Ascending aorta (tissue), 2 donors: ENCODE measurements around the gene MYL3. TPM values are rescaled to one million over a fixed set of nuclear protein-coding genes. Genes with fewer than 3 reads are reported as not detected.

Source experiments
- DNase-seq, 2 donors: peaks; one replicate each; pipeline ENCODE4 v3.0.0-alpha.2; 2019; ENCODE audit warnings: low spot score in 2 of 2
- H3K27ac ChIP-seq, 2 donors: fragments of 200-600 bp; sonication (generic); one replicate each; pipeline ENCODE4 v1.5.1; 2016 to 2017; ENCODE audit warnings: mild to moderate bottlenecking in 1 of 2
- H3K27me3 ChIP-seq: fragments of 200-600 bp; sonication (generic); one replicate; pipeline ENCODE4 v1.5.1; 2017
- H3K36me3 ChIP-seq, 2 donors: fragments of 200-600 bp; sonication (generic); one replicate each; pipeline ENCODE4 v1.5.1; 2016
- H3K4me1 ChIP-seq, 2 donors: fragments of 200-600 bp; sonication (generic); one replicate each; pipeline ENCODE4 v1.5.1; 2016 to 2017; ENCODE audit warnings: mild to moderate bottlenecking in 1 of 2
- H3K4me3 ChIP-seq, 2 donors: fragments of 200-600 bp; sonication (generic); one replicate each; pipeline ENCODE4 v1.5.1; 2016 to 2017; ENCODE audit warnings: mild to moderate bottlenecking in 1 of 2
- H3K9me3 ChIP-seq, 2 donors: fragments of 200-600 bp; sonication (generic); one replicate each; pipeline ENCODE4 v1.5.1; 2016
- intact Hi-C: fragments of 100-400 bp; cut with DNase I; formaldehyde crosslinking; loops from one replicate; pipeline ENCODE4 v1.15.1; 2023
- total RNA-seq: library from RNA; depleted of rRNA; stranded (reverse); fragments of >200 nt; gene quantifications from one replicate; pipeline ENCODE4 v1.1.0, GENCODE V29; 2016
- TF ChIP-seq, protein P1 (sequence below), 3 experiments: fragments of 200-600 bp in 2 of 3; fragments of 450-650 bp in 1 of 3; sonication (generic) in 2 of 3; IDR thresholded peaks; one replicate each; pipeline ENCODE4 v1.5.1; 2016 to 2019; ENCODE audit warnings: antibody characterized with exemption in 3 of 3, mild to moderate bottlenecking in 1 of 3, moderate library complexity in 1 of 3

MYL3 gene
- total RNA-seq, 1 donor from 2014 or later = 3.6 TPM

DNA sequence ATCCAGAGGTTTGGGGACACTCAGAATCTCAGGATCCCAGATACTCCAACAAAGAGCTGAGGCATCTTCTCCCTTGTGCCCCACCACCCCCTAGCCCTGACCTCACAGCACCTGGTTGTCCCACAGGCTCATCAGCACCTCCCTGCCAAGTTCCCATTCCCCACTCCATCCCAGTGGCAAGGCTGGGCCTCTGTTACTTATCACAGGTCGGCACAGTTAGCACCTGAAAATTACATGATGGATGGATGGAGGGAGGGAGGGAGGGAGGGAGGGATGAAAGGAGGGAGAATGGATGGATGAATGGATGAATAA is 12.8 kb downstream of the MYL3 start:
- Histone ChIP-seq H3K4me3 (no peak overlapping the region), H3K27me3 (no peaks in the 10 kb centered on the region), H3K4me1 (peaks cover 6 to 7% of the 10 kb centered on the region in 2 donors), H3K27ac (no peak overlapping the region), H3K36me3 (no peaks in the 10 kb centered on the region), H3K9me3 (no peaks in the 10 kb centered on the region)
- intact Hi-C loops = no loop called here
- TF ChIP-seq, protein P1, sequence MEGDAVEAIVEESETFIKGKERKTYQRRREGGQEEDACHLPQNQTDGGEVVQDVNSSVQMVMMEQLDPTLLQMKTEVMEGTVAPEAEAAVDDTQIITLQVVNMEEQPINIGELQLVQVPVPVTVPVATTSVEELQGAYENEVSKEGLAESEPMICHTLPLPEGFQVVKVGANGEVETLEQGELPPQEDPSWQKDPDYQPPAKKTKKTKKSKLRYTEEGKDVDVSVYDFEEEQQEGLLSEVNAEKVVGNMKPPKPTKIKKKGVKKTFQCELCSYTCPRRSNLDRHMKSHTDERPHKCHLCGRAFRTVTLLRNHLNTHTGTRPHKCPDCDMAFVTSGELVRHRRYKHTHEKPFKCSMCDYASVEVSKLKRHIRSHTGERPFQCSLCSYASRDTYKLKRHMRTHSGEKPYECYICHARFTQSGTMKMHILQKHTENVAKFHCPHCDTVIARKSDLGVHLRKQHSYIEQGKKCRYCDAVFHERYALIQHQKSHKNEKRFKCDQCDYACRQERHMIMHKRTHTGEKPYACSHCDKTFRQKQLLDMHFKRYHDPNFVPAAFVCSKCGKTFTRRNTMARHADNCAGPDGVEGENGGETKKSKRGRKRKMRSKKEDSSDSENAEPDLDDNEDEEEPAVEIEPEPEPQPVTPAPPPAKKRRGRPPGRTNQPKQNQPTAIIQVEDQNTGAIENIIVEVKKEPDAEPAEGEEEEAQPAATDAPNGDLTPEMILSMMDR (IDR thresholded peaks at IDR 0.05) = no peak
- no peak for DNase-seq

DNA sequence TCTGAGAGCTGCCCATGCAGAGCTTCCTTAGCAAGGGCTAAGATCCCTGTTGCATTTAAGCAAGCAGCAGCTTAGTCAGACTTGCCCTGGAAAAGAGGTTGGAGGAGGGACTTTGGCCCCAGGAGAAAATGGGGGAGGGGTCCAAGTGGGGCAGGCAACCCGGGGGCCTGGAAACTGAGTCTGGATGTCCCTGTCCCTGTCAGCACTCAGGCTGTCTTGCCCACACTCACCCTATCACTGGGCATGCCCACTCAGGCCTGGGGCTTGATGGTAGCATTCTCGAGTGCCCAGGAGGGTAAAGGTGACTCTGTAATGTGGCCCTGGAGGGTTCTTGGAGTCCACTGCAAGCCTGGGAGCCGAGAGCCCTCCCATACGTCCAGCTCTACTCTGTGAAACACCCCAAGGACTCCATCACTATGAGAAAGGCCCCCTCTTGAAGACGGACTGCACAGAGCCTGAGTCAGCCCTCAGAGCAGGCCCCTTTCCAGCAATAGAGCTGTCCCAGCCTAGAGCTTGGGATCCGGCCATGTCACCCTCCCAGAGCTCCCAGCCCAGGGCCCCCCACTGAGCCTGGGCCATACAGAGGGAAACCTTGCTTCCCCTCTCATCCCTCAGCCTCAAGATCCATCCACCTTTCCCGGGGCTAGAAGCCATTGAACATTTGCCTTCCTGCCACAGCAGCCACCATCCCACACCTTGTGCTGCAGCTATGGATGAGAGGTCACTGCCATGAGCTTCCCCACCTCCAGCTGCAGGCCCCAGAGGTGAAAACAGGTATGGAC is 13.4 kb downstream of the MYL3 start:
- peaks cover 10 to 11% of the 10 kb centered on the region in 2 donors for H3K4me1 ChIP-seq
- TF ChIP-seq, protein P1 (IDR thresholded peaks at IDR 0.05) = no peak
- H3K36me3 ChIP-seq = no peaks in the 10 kb centered on the region
- H3K27me3 ChIP-seq = no peaks in the 10 kb centered on the region
- intact Hi-C loops = loop anchor here (5.0 to 10.0 kb wide), 2 partner anchors 125 to 148 kb away; partner anchors contain the start of genes CCDC12, NBEAL2 and TMIE
- no peak overlapping the region for H3K4me3 ChIP-seq
- H3K27ac ChIP-seq = no peak overlapping the region
- H3K9me3 ChIP-seq = no peaks in the 10 kb centered on the region
- peak in 1 of 2 donors; percentile 37 for DNase-seq

DNA sequence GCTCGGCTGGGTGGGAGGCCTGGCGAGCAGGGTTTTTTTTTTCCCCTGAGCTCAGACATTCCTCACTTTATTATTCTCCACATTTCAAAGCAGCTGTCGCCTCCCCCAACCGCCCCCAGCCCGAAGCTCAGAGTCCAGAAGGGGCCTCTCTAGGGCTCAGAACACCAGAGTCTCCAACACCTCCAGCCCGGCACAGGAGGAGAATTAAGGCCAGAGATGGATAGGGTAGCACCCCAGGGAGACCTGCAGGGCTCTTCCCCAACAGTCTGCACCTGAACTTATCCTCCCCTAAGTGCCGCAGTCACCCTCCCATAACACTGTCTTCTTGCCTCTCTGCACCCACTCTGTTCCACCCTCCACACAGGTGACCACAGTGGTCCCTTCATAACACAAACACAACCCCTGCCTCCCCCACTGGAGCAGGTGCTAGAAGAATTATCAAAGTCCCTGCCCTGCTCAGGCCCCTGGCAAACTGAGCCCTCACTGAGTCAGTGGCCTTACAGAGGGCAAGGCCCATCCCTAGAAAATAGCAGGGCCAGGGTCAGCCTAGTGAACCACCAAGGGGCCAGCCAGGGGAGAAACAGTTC is 14.1 kb downstream of the MYL3 start:
- Histone ChIP-seq H3K27ac (no peak overlapping the region), H3K4me1 (peaks cover 11 to 12% of the 10 kb centered on the region in 2 donors), H3K9me3 (no peaks in the 10 kb centered on the region), H3K36me3 (no peaks in the 10 kb centered on the region), H3K27me3 (no peaks in the 10 kb centered on the region), H3K4me3 (no peak overlapping the region)
- intact Hi-C loops = loop anchor here (5.0 to 10.0 kb wide), 2 partner anchors 126 to 147 kb away; partner anchors contain the start of genes CCDC12, NBEAL2 and TMIE
- TF ChIP-seq, protein P1 (IDR thresholded peaks at IDR 0.05) = no peak
- no peak for DNase-seq

DNA sequence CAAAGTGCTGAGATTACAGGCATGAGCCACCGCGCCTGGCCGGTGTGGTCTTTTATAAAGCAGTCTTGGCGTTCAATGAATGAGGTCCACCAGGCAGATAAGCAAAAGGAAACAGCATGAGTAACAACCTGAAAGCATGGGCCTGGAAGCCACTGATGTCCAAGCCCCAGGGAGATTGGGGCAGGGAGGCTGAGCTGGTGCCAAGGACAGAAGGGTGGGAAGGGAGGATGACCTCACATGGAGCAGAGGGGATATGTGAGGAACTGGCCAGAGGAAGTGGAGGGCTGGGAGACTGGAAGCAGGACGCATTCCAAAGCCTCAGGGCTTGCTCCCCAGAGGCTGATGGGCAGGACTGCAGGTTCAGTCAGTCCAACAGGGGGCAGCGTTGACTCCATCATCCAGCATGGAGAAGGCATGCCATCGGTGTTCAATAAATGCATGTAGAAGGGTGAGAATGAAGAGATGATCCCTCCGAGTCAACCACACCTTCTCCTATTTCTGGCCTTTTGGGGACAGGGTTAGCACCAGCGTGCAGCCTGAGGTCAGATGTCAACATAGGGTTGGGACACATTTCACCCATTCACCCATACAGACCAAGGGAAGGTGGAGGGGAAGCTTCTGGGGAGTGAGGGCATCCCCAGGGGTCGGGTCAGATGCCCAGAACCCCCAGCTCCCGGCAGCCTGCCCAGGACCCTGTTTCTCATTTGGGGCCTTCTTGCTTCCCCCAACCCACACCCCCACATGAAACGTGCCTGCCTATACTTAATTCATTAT is 14.8 kb downstream of the MYL3 start:
- Histone ChIP-seq H3K27ac (no peak overlapping the region), H3K4me3 (no peak overlapping the region), H3K36me3 (no peaks in the 10 kb centered on the region), H3K4me1 (peaks cover 11 to 12% of the 10 kb centered on the region in 2 donors), H3K27me3 (no peaks in the 10 kb centered on the region), H3K9me3 (no peaks in the 10 kb centered on the region)
- TF ChIP-seq, protein P1 (IDR thresholded peaks at IDR 0.05) = peak in 1 of 3 experiments; percentile 37
- peak in 1 of 2 donors; percentile 73 for DNase-seq
- intact Hi-C loops = loop anchor here (5.0 to 10.0 kb wide), 2 partner anchors 126 to 146 kb away; partner anchors contain the start of genes CCDC12, NBEAL2 and TMIE

DNA sequence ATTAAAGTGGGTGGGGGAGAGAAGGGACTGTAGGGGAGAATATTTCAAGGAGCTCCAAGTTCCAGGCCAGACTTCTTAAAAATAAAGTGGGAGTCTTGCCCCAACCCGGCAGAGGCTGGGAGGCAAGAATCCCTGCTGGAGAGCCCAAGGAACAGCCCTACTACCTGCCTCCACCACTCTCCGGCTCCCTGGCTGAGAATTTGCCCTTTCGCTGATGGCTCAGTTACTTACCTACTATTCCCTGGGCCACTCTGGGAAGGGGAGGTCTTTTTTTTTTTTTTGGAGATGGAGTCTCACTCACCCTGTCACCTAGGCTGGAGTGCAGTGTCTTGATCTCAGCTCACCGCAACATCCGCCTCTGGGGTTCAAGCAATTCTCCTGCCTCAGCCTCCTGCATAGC is 15.5 kb downstream of the MYL3 start:
- H3K27ac ChIP-seq = no peak overlapping the region

More for the DNA sequence above, 15.5 kb downstream of the MYL3 start:
- Histone ChIP-seq H3K4me3 (no peak overlapping the region), H3K36me3 (no peaks in the 10 kb centered on the region), H3K27me3 (no peaks in the 10 kb centered on the region), H3K4me1 (peaks cover 11 to 12% of the 10 kb centered on the region in 2 donors), H3K9me3 (no peaks in the 10 kb centered on the region)
- DNase-seq = no peak
- intact Hi-C loops = loop anchor here (2.0 to 10.0 kb wide), 3 partner anchors 35 to 145 kb away; partner anchors contain the start of genes CCDC12, NBEAL2 and TMIE
- TF ChIP-seq, protein P1 (IDR thresholded peaks at IDR 0.05) = no peak
